ENCODE measurements around the gene TAF13.

The TAF13 gene

GRCh38 chr1:109041621-109042468 lies 34.0 kb downstream of the TAF13 start, which contains the start of gene WDR47:
Gene WDR47 (minus strand): TSS chr1:109042102. CDS start chr1:109023512, 18,590 bp downstream.
- TF ChIP-seq TAF1 (IDR thresholded peaks at IDR 0.05; ENCODE audit: borderline replicate concordance, insufficient read depth, low read length) = peak; percentile 97
- TF ChIP-seq POLR2AphosphoS5 (IDR thresholded peaks at IDR 0.05; ENCODE audit: low read depth, low read length) = peak; percentile 98
- peak; percentile 18; the same call in 1 of the 2 replicates for TF ChIP-seq SIN3A (IDR thresholded peaks at IDR 0.05; ENCODE audit: borderline replicate concordance, insufficient read depth, low read length)
- peak in 1 of 2 experiments; percentile 48; a peak in 1 of 4 replicates for TF ChIP-seq REST (IDR thresholded peaks at IDR 0.05; ENCODE audit: insufficient read depth in 1 of 2, low read depth in 2 of 2, low read length in 2 of 2)
- TF ChIP-seq FOXP2 (optimal IDR thresholded peaks at IDR 0.05; ENCODE audit: borderline replicate concordance, extremely low read depth, extremely low read length, insufficient read depth) = peak; percentile 82

- TF ChIP-seq REST (IDR thresholded peaks at IDR 0.05; ENCODE audit: insufficient read depth in 1 of 2, low read depth in 2 of 2, low read length in 2 of 2) (no peak), TAF1 (IDR thresholded peaks at IDR 0.05; ENCODE audit: borderline replicate concordance, insufficient read depth, low read length) (no peak), SIN3A (IDR thresholded peaks at IDR 0.05; ENCODE audit: borderline replicate concordance, insufficient read depth, low read length) (no peak), POLR2AphosphoS5 (IDR thresholded peaks at IDR 0.05; ENCODE audit: low read depth, low read length) (no peak), FOXP2 (optimal IDR thresholded peaks at IDR 0.05; ENCODE audit: borderline replicate concordance, extremely low read depth, extremely low read length, insufficient read depth) (no peak)
Observed at GRCh38 chr1:109040989-109041620, 34.7 kb downstream of the TAF13 start.

DNA sequence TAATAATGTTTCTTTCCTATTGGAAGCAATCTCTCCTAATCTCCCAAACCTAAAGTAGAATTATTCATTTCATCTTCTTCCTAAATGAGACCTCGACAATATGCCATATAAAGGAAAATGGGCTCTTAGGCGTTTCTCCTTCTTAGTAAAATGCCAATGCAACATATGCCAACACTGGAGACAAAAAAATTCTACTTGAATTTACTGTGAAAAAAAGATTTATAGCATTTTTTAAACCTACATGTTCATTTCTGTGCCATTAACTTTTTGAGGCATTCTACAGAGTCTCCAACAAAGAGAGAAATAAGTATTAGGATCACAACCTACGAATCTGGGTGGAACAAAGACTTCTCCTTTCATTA lies 35.2 kb downstream of the TAF13 start:
- TF ChIP-seq SIN3A (IDR thresholded peaks at IDR 0.05; ENCODE audit: borderline replicate concordance, insufficient read depth, low read length) (no peak), POLR2AphosphoS5 (IDR thresholded peaks at IDR 0.05; ENCODE audit: low read depth, low read length) (no peak), REST (IDR thresholded peaks at IDR 0.05; ENCODE audit: insufficient read depth in 1 of 2, low read depth in 2 of 2, low read length in 2 of 2) (no peak), FOXP2 (optimal IDR thresholded peaks at IDR 0.05; ENCODE audit: borderline replicate concordance, extremely low read depth, extremely low read length, insufficient read depth) (no peak), TAF1 (IDR thresholded peaks at IDR 0.05; ENCODE audit: borderline replicate concordance, insufficient read depth, low read length) (no peak)

DNA sequence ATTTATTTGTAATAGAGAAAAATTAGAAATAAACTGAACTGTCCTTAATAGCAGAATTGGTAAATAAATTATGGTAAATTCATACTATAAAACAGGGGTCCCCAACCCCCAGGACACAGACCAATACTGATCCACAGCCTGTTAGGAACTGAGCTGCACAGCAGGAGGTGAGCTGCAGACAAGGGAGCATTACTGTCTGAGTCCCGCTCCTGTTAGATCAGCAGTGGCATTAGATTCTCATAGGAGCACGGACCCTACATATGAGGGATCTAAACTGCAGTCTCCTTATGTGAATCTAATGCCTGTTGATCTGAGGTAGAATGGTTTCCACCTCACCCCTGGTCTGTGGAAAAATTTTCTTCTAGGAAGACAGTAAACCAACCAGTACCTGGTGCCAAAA lies 41.4 kb downstream of the TAF13 start:
- TF ChIP-seq POLR2AphosphoS5 (IDR thresholded peaks at IDR 0.05; ENCODE audit: low read depth, low read length) = no peak
- TF ChIP-seq SIN3A (IDR thresholded peaks at IDR 0.05; ENCODE audit: borderline replicate concordance, insufficient read depth, low read length) = no peak
- TF ChIP-seq TAF1 (IDR thresholded peaks at IDR 0.05; ENCODE audit: borderline replicate concordance, insufficient read depth, low read length) = no peak
- no peak for TF ChIP-seq REST (IDR thresholded peaks at IDR 0.05; ENCODE audit: insufficient read depth in 1 of 2, low read depth in 2 of 2, low read length in 2 of 2)
